Stimulated activated CD4-positive, alpha-beta T cell treated with anti-CD3 and anti-CD28 coated beads, TNF-alpha, amount 100 ng/mL, for 24 hours (primary cell): Measurements from ENCODE around the gene STOX2.

Source experiments
- DNase-seq, 3 experiments: peaks; one replicate each; pipeline ENCODE4 v3.0.0-alpha.2; 2020; ENCODE audit warnings: low read depth in 3 of 3

STOX2 gene, protein sequence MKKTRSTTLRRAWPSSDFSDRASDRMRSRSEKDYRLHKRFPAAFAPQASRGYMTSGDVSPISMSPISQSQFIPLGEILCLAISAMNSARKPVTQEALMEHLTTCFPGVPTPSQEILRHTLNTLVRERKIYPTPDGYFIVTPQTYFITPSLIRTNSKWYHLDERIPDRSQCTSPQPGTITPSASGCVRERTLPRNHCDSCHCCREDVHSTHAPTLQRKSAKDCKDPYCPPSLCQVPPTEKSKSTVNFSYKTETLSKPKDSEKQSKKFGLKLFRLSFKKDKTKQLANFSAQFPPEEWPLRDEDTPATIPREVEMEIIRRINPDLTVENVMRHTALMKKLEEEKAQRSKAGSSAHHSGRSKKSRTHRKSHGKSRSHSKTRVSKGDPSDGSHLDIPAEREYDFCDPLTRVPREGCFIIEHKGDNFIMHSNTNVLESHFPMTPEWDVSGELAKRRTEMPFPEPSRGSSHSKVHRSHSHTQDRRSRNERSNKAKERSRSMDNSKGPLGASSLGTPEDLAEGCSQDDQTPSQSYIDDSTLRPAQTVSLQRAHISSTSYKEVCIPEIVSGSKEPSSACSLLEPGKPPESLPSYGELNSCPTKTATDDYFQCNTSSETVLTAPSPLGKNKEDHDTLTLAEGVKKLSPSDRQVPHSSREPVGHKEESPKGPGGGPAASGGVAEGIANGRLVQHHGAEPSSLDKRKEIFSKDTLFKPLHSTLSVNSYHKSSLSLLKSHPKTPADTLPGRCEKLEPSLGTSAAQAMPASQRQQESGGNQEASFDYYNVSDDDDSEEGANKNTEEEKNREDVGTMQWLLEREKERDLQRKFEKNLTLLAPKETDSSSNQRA (N-terminal part only)

GRCh38 chr4:183905081-183905592, at the start of gene STOX2:
TSS of gene STOX2 (plus strand) at chr4:183905307. CDS start at chr4:183906791, 1,484 bp downstream.
- DNase-seq, result peak in 1 of 3 experiments; percentile 25

DNA sequence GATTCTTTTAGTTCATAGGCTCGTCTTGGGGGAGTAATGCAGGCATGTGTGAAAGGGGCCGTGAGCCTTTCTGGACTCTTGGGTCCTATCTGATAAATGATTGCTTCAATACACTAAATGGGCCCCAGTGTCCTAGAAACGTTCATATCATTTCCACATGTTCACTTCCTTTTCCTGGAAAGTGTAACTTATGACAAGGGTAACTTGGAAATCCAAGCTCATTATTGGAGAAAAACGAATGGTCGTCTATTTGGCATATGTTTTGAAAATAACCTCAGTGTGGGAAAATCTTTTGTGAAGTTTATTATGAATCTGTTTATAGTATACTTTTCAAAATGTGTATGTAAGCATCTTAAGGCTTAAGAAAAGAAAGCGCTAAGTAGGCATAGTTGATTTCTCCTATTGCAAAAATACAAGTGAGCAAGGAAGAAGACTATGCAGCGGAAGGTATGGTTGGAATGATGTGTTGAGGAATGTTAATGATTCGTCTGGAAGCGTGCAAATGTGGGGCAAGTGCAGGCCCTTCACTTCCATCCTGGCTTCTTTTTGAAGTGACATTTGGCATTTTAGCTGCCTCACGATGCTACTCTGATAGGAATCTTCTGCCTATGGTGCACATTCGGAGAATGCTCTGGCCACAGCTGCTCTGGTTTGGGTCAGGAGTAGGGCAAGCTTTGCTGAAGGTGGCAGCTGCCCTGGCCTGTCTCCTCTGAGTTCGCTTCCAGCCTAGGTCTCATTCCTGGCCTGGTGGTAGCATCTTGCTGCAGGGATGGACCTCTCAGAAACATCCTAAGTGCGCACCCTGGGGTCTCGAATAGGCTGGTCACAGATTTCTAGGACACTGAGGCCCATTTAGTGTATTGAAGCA, 49.5 kb upstream of the STOX2 start:
- no peak for DNase-seq

DNA sequence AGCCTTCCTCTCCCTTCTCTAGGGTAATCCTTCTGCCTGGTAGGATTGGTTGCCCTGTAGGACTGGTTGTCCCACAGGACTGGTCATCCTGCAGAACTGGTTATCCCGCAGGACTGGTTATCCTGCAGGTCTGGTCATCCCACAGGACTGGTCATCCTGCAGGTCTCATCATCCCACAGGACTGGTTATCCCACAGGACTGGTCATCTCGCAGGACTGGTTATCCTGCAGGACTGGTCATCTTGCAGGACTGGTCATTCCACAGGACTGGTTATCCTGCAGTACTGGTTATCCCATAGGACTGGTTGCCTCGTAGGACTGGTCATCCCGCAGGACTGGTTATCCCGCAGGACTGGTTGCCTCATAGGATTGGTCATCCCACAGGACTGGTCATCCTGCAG, 48.1 kb upstream of the STOX2 start:
- no peak for DNase-seq

DNA sequence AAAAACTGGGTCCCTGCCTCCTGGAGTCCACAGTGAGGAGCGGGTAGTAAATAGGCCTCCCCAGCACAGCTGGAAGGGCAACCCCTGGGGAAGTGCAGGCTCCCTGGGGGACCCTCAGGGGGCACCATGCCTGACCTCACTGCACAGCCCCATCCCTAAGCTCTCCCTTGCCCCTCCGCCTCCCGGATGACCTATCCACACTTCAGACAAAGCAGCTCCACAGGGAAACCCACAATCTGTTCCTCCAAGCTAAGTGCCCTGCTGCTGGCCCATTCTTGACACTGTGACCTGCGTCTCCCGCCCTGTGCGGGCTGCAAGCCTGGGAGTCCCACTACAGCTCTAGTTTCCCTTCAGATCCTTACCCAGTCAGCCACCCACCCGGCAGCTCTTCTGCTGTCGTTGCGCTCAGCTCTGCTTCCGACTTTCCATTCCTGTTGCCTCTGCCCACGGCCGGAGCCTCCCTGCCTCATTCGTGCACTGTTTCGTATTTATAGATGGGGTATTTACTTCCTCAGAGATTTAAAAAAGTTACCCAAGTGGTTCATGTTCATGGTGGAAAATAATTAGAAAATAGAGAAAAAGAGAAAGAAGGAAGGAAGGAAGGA, 47.0 kb upstream of the STOX2 start:
- DNase-seq, result no peak

- no peak for DNase-seq
Observed at GRCh38 chr4:183860119-183860518, 45.0 kb upstream of the STOX2 start.

DNA sequence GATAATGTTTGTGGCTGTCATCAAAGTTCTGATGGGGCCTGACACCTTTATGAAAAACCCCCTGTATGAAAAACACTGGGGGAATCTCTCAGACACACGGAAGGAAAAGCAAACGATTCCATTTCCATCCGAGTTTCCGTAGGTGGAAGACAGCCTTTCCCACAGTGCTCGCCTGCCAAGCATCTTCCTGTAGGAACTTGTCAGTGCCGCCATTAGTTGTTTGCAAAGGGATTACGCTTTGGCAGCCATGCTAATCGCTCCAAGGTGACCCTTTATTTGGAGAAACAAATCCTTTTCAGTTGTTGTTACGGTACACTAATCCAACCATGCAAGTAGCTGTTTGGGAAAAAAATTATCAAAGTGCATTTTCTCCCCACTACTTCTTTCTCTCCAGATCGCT, 44.4 kb upstream of the STOX2 start:
- no peak for DNase-seq

GRCh38 chr4:183861426-183861825, 43.7 kb upstream of the STOX2 start:
- DNase-seq, result no peak

- DNase-seq, result no peak
Observed at GRCh38 chr4:183863155-183863825, 41.8 kb upstream of the STOX2 start.

DNA sequence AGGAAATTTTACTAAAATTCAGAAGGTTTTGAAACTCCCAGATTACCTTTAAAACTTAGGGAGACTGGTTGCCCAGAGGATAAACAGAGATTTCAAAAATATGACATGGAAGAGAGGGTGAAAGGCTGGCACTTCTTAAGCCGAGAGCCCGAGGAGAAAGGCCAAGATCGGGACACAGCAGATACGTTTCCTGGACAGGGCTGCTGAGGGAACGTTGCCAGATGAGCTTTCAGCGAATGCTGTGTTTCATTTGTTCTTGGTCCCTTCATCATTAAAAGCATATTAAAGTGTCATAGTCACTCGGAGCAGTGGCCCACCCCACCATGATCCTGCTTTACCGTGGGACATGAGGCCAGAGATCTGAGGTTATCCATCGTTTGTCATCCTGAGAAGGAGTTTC, 37.9 kb upstream of the STOX2 start:
- DNase-seq, result no peak

- no peak for DNase-seq
Observed at GRCh38 chr4:183870997-183871396, 34.1 kb upstream of the STOX2 start.

GRCh38 chr4:183871581-183871980, 33.5 kb upstream of the STOX2 start:
- no peak for DNase-seq

- DNase-seq, result no peak
Observed at GRCh38 chr4:183872531-183872930, 32.6 kb upstream of the STOX2 start.

DNA sequence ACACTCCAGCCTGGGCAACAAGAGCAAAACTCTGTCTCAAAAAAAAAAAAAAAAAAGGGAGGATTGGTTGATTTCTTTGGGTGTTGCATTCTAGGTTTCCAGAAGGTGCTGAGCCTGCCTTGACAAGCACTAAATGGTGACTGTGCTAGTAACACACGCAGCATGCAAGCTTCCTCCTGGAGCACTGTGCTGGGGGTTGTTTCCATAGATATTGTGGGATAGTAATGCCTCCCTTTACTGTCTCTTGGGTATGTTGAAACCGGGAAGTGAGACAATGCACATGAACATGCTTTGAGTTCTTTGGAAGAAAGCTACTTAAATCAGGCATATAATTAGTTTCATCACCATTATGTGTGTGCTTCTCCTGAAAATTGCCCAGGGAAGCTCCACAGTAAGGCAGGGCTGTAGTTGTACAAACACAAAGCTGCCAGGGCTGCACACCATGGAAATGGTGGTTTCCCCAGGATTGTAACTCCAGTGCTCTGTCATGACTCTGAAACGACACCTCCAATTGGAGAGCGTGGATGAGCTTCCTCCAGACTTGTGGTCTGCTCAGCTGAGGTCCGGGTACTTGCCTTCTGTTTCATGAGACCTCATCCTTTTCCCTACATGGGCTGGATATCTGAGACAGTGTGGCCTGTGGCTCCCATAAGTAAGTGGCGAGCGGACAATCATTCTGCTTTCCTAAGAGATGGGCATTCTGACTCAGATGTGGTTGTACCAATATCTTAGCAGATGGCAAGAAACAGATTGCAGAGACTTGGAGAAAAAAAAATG, 31.5 kb upstream of the STOX2 start:
- no peak for DNase-seq

DNA sequence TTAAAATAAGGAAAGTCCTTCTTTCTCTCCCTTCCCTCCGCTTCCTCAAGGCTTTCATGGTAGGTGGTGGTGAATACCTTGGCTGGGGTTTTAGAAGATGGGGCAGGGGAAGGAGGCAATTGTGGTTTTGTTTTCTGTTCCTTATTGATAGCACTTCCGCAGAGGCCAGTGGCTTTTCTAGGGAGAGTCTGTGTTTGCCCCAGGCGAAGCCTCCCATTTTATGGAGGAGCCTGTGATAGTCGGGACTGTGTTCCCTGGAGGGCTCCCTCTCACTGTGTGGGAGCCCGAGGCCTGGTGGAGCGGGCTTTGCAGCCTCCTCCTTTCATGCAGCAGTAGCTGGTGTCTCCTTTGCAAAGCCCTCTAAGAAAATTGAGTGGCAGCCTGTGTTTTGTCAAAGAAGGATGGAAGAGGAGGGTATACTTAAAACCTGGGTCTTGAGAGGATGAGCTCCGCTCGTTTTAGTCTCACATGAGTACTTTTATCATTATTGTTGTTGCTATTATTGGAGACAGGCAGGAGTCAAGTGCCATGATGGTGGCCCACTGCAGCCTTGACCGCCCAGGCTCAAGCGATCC, 29.8 kb upstream of the STOX2 start:
- DNase-seq, result no peak

GRCh38 chr4:183876268-183876934, 28.7 kb upstream of the STOX2 start:
- DNase-seq, result no peak

- no peak for DNase-seq
Observed at GRCh38 chr4:183878251-183878970, 26.7 kb upstream of the STOX2 start.

GRCh38 chr4:183885205-183885720, 19.8 kb upstream of the STOX2 start:
- DNase-seq, result no peak

- no peak for DNase-seq
Observed at GRCh38 chr4:183887351-183887750, 17.8 kb upstream of the STOX2 start.
